SK-N-SH (cell line): ENCODE data around the gene NAV1.

Source experiments
- CTCF ChIP-seq: fragments of 200-600 bp; sonication (generic); IDR thresholded peaks from 2 replicates; pipeline ENCODE4 v1.6.1; 2017; ENCODE audit warnings: antibody characterized with exemption, mild to moderate bottlenecking, moderate library complexity
- EP300 ChIP-seq, 2 experiments: IDR thresholded peaks; 2 replicates each; pipeline versions ENCODE4 v1.4.0 to v1.6.1; 2012; ENCODE audit warnings: borderline replicate concordance in 1 of 2, low read depth in 1 of 2, low read length in 1 of 2
- GABPA ChIP-seq: IDR thresholded peaks from 2 replicates; pipeline ENCODE4 v1.4.0; 2012; ENCODE audit warnings: low read depth, mild to moderate bottlenecking
- IRF3 ChIP-seq: fragments of 150-350 bp; IDR thresholded peaks from 2 replicates; pipeline ENCODE4 v1.6.1; 2016; ENCODE audit warnings: mild to moderate bottlenecking, low read depth, low read length
- JUND ChIP-seq: IDR thresholded peaks from 2 replicates; pipeline ENCODE4 v1.4.0; 2012
- MAX ChIP-seq: IDR thresholded peaks from 2 replicates; pipeline ENCODE4 v1.4.0; 2012; ENCODE audit warnings: low read depth
- NRF1 ChIP-seq: IDR thresholded peaks from 2 replicates; pipeline ENCODE4 v1.6.1; 2012; ENCODE audit warnings: low read depth, mild to moderate bottlenecking, low read length
- POLR2AphosphoS5 ChIP-seq: IDR thresholded peaks from 2 replicates; pipeline ENCODE4 v1.6.1; 2012; ENCODE audit warnings: low read depth, low read length
- RAD21 ChIP-seq: IDR thresholded peaks from 2 replicates; pipeline ENCODE4 v1.6.1; 2012; ENCODE audit warnings: mild to moderate bottlenecking, low read length
- SMC3 ChIP-seq: IDR thresholded peaks from 2 replicates; pipeline ENCODE4 v1.6.1; 2012; ENCODE audit warnings: low read depth, low read length, improper control_type of control experiment
- TAF1 ChIP-seq: IDR thresholded peaks from 2 replicates; pipeline ENCODE4 v1.6.1; 2012; ENCODE audit warnings: low read depth, mild to moderate bottlenecking, low read length, moderate library complexity, borderline replicate concordance
- USF1 ChIP-seq: IDR thresholded peaks from 2 replicates; pipeline ENCODE4 v1.4.0; 2012; ENCODE audit warnings: low read depth, borderline replicate concordance
- USF2 ChIP-seq: fragments of 150-350 bp; IDR thresholded peaks from 2 replicates; pipeline ENCODE4 v1.6.1; 2017; ENCODE audit warnings: antibody characterized with exemption, low read length, low read depth, borderline replicate concordance
- ZBTB33 ChIP-seq: IDR thresholded peaks from 2 replicates; pipeline ENCODE4 v1.4.0; 2012; ENCODE audit warnings: low read depth, borderline replicate concordance

GRCh38 chr1:201566933-201567801, 28.2 kb downstream of the NAV1 start:
- TF ChIP-seq EP300 (IDR thresholded peaks at IDR 0.05; ENCODE audit: borderline replicate concordance in 1 of 2, low read depth in 1 of 2, low read length in 1 of 2) (no peak), CTCF (no peak), NRF1 (no peak), TAF1 (no peak), RAD21 (no peak), SMC3 (no peak), IRF3 (no peak), ZBTB33 (no peak), MAX (no peak), JUND (no peak), USF1 (no peak), USF2 (no peak), GABPA (no peak), POLR2AphosphoS5 (no peak)
